OCI-LY1 (cell line): ENCODE results near the gene CARD11.

ENCODE experiments used
- H2AFZ ChIP-seq: fragments of 200-600 bp; sonication (generic), shearing (Covaris generic); 2 replicates; pipeline ENCODE4 v1.6.0; 2014; ENCODE audit warnings: antibody characterized with exemption, mild to moderate bottlenecking, low read length
- H3F3A ChIP-seq: fragments of 200-600 bp; sonication (generic), shearing (Covaris generic); 2 replicates; pipeline ENCODE4 v1.6.0; 2014; ENCODE audit warnings: mild to moderate bottlenecking, antibody characterized with exemption, low read length, moderate library complexity; ENCODE audit not compliant: insufficient read depth
- H3K27ac ChIP-seq: fragments of 200-600 bp; sonication (generic); 2 replicates; pipeline ENCODE4 v1.5.1; 2014; ENCODE audit warnings: low read length, mixed run types, mild to moderate bottlenecking, low read depth; ENCODE audit not compliant: poor library complexity, severe bottlenecking
- H3K27me3 ChIP-seq: fragments of 200-600 bp; sonication (generic); 2 replicates; pipeline ENCODE4 v1.6.0; 2014; ENCODE audit warnings: antibody characterized with exemption, mild to moderate bottlenecking, low read length, moderate library complexity; ENCODE audit not compliant: insufficient read depth
- H3K36me3 ChIP-seq: fragments of 200-600 bp; sonication (generic); 2 replicates; pipeline ENCODE4 v1.6.1; 2014; ENCODE audit warnings: mild to moderate bottlenecking, antibody characterized with exemption, low read length, moderate library complexity, mixed read lengths; ENCODE audit not compliant: insufficient read depth
- H3K4me1 ChIP-seq: fragments of 200-600 bp; sonication (generic); 2 replicates; pipeline ENCODE4 v1.5.1; 2014; ENCODE audit warnings: mild to moderate bottlenecking, low read length, moderate library complexity; ENCODE audit not compliant: insufficient read depth, severe bottlenecking
- H3K4me2 ChIP-seq: fragments of 200-600 bp; sonication (generic), shearing (Covaris generic); 2 replicates; pipeline ENCODE4 v1.6.1; 2014; ENCODE audit warnings: low read length
- H3K4me3 ChIP-seq: fragments of 200-600 bp; sonication (generic); 2 replicates; pipeline ENCODE4 v1.5.1; 2014; ENCODE audit warnings: low read length, low read depth, mild to moderate bottlenecking, mixed read lengths; ENCODE audit not compliant: poor library complexity, severe bottlenecking
- H3K79me2 ChIP-seq: fragments of 200-600 bp; shearing (Covaris generic); 2 replicates; pipeline ENCODE4 v1.6.1; 2016; ENCODE audit warnings: mixed run types, low read length, mixed read lengths; ENCODE audit not compliant: insufficient read depth
- H3K9ac ChIP-seq: fragments of 200-600 bp; sonication (generic), shearing (Covaris generic); 2 replicates; pipeline ENCODE4 v1.6.1; 2014; ENCODE audit warnings: mild to moderate bottlenecking, low read length, mixed read lengths
- H3K9me2 ChIP-seq: fragments of 200-600 bp; sonication (generic), shearing (Covaris generic); 2 replicates; pipeline ENCODE4 v1.6.1; 2014; ENCODE audit warnings: low read depth, mild to moderate bottlenecking, low read length, mixed read lengths
- H3K9me3 ChIP-seq: fragments of 200-600 bp; shearing (Covaris generic); 2 replicates; pipeline ENCODE4 v1.6.1; 2014; ENCODE audit warnings: low read length, mixed read lengths
- H4K20me1 ChIP-seq: fragments of 200-600 bp; sonication (generic), shearing (Covaris generic); 2 replicates; pipeline ENCODE4 v1.6.0; 2016; ENCODE audit warnings: mild to moderate bottlenecking, low read length; ENCODE audit not compliant: insufficient read depth
- CTCF ChIP-seq: fragments of 200-600 bp; sonication (generic), shearing (Covaris generic); IDR thresholded peaks from 2 replicates; pipeline ENCODE4 v1.5.1; 2017; ENCODE audit warnings: mild to moderate bottlenecking, antibody characterized with exemption, low read length, moderate library complexity, mixed read lengths
- EZH2 ChIP-seq: fragments of 200-600 bp; sonication (generic), shearing (Covaris generic); IDR thresholded peaks from 2 replicates; pipeline ENCODE4 v1.8.0; 2017; ENCODE audit warnings: borderline replicate concordance, mixed run types, mild to moderate bottlenecking, antibody characterized with exemption, low read length, moderate library complexity, mixed read lengths

CARD11 gene

GRCh38 chr7:2860627-2861133 is 183.0 kb downstream of the CARD11 start:
- Histone ChIP-seq H3K9me3 (no peaks in the 10 kb centered on the region), H3K79me2 (no peaks in the 10 kb centered on the region), H3K27ac (no peak overlapping the region), H3K27me3 (no peaks in the 10 kb centered on the region), H3K9ac (no peak overlapping the region), H4K20me1 (no peaks in the 10 kb centered on the region), H3K4me2 (no peak overlapping the region), H3K9me2 (no peaks in the 10 kb centered on the region), H3K36me3 (no peaks in the 10 kb centered on the region), H3K4me1 (peaks cover 16% of the 10 kb centered on the region), H3K4me3 (no peak overlapping the region), H2AFZ (no peak overlapping the region), H3F3A (no peaks in the 10 kb centered on the region)
- TF ChIP-seq EZH2 (no peak), CTCF (no peak)

- Histone ChIP-seq H3K4me3 (no peak overlapping the region), H3K79me2 (no peaks in the 10 kb centered on the region), H3K27me3 (no peaks in the 10 kb centered on the region), H3K9me2 (no peaks in the 10 kb centered on the region), H3K36me3 (no peaks in the 10 kb centered on the region), H3K9me3 (no peaks in the 10 kb centered on the region), H3F3A (no peaks in the 10 kb centered on the region), H3K27ac (no peak overlapping the region), H3K9ac (no peak overlapping the region), H3K4me2 (no peak overlapping the region), H2AFZ (no peak overlapping the region), H4K20me1 (no peaks in the 10 kb centered on the region), H3K4me1 (peaks cover 16% of the 10 kb centered on the region)
- no peak for TF ChIP-seq EZH2
- TF ChIP-seq CTCF: no peak
Measured at GRCh38 chr7:2859952-2860351, 183.7 kb downstream of the CARD11 start.

- H3K9me2 ChIP-seq: no peaks in the 10 kb centered on the region
- TF ChIP-seq EZH2 (no peak), CTCF (no peak)
- no peaks in the 10 kb centered on the region for H3K79me2 ChIP-seq
- no peaks in the 10 kb centered on the region for H4K20me1 ChIP-seq
- no peak overlapping the region for H3K9ac ChIP-seq
- H2AFZ ChIP-seq: no peak overlapping the region
- H3K27me3 ChIP-seq: no peaks in the 10 kb centered on the region
- no peaks in the 10 kb centered on the region for H3K9me3 ChIP-seq
- H3K4me3 ChIP-seq: no peak overlapping the region
- no peaks in the 10 kb centered on the region for H3F3A ChIP-seq
- peaks cover 11% of the 10 kb centered on the region for H3K4me1 ChIP-seq
- H3K36me3 ChIP-seq: no peaks in the 10 kb centered on the region
- H3K4me2 ChIP-seq: no peak overlapping the region
- H3K27ac ChIP-seq: no peak overlapping the region
Measured at GRCh38 chr7:2858621-2859020, 185.0 kb downstream of the CARD11 start.
